ENCODE data around the gene PSMD3. TPM values are rescaled to one million over a fixed set of nuclear protein-coding genes. Genes with fewer than 3 reads are reported as not detected.

PSMD3 gene
- polyA plus RNA-seq, 2 of the 4 experiments (the other 2 are of a cell fraction): 87.7 to 193 TPM

- H3K9me3 ChIP-seq: no peaks in the 10 kb centered on the region
- peak; percentile 48 to 56 for DNase-seq (ENCODE audit: low read depth in 1 of 2, low spot score in 1 of 2)
- ChIA-PET CTCF (interaction anchor here (0.9 to 19.9 kb wide), 40 partner anchors 9 to 432 kb away, joined by 3 to 405 read pairs (median 5); partner anchors contain the start of genes CSF3, GSDMA, MIEN1 and WIPF2), POLR2A (interaction anchor here (0.6 to 2.1 kb wide), 37 partner anchors 8 to 361 kb away, joined by 3 to 43 read pairs (median 5); partner anchors contain the start of genes CASC3, GSDMA, MED24 and MIEN1)
- 5% methylated on average over 10 of the region's 10 CpGs for WGBS (ENCODE audit: missing lambda C conversion rate)
- H3K4me1 ChIP-seq: peaks cover 20% of the 10 kb centered on the region
- ATAC-seq: peak; percentile 68 to 73
- no peak for FAIRE-seq
- TF ChIP-seq TP53 (CRISPR knock-in tag; IDR thresholded peaks at IDR 0.05) (no peak), ZFP36 (IDR thresholded peaks at IDR 0.05; ENCODE audit: borderline replicate concordance, partially characterized antibody) (no peak), RARB (CRISPR knock-in tag; IDR thresholded peaks at IDR 0.05) (no peak), RCOR1 (IDR thresholded peaks at IDR 0.05; ENCODE audit: low read depth, low read length) (no peak), REST (IDR thresholded peaks at IDR 0.05) (no peak), HEYL (CRISPR knock-in tag; IDR thresholded peaks at IDR 0.05) (no peak), TFCP2L1 (CRISPR knock-in tag; IDR thresholded peaks at IDR 0.05) (no peak), PHF8 (IDR thresholded peaks at IDR 0.05; ENCODE audit: borderline replicate concordance, low read depth) (peak; percentile 31; the same call in 1 of the 2 replicates), CEBPB (IDR thresholded peaks at IDR 0.05) (peak in 1 of 2 experiments; percentile 55; a peak in 1 of 4 replicates), HDAC2 (IDR thresholded peaks at IDR 0.05) (no peak), ZC3H11A (IDR thresholded peaks at IDR 0.05) (no peak), RAD21 (conservative IDR thresholded peaks at IDR 0.05 in 1 of 2, IDR thresholded peaks at IDR 0.05 in 1 of 2) (no peak), SREBF2 (IDR thresholded peaks at IDR 0.05) (no peak)
- TF ChIP-seq, protein P1, sequence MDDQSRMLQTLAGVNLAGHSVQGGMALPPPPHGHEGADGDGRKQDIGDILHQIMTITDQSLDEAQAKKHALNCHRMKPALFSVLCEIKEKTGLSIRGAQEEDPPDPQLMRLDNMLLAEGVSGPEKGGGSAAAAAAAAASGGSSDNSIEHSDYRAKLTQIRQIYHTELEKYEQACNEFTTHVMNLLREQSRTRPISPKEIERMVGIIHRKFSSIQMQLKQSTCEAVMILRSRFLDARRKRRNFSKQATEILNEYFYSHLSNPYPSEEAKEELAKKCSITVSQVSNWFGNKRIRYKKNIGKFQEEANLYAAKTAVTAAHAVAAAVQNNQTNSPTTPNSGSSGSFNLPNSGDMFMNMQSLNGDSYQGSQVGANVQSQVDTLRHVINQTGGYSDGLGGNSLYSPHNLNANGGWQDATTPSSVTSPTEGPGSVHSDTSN (IDR thresholded peaks at IDR 0.05): no peak
- H3K4me2 ChIP-seq: peak overlapping the region; percentile 86
- peak overlapping the region; percentile 89 for H3K4me3 ChIP-seq
- peak overlapping the region; percentile 74 to 81 for H3K27ac ChIP-seq
Measured at GRCh38 chr17:39979893-39980350, 685 bp upstream of the PSMD3 start.

- DNase-seq (ENCODE audit: low read depth in 1 of 2, low spot score in 1 of 2) (peak in 1 of 2 experiments; percentile 21), ATAC-seq (peak; percentile 6 to 14; a peak in 4 of 6 replicates), FAIRE-seq (no peak)
- 1% methylated on average over 15 of the region's 15 CpGs for WGBS (ENCODE audit: missing lambda C conversion rate)
- Histone ChIP-seq H3K9me3 (no peaks in the 10 kb centered on the region), H3K4me1 (peaks cover 20% of the 10 kb centered on the region), H3K27ac (peak overlapping the region; percentile 93 to 95), H3K4me2 (peak overlapping the region; percentile 91), H3K4me3 (peak overlapping the region; percentile 89)
- TF ChIP-seq ZFP36 (IDR thresholded peaks at IDR 0.05; ENCODE audit: borderline replicate concordance, partially characterized antibody): no peak
- no peak for TF ChIP-seq NFE2L2 (conservative IDR thresholded peaks at IDR 0.05; ENCODE audit: low read length)
- no peak for TF ChIP-seq HOXB5 (CRISPR knock-in tag; IDR thresholded peaks at IDR 0.05)
- TF ChIP-seq, protein P2, sequence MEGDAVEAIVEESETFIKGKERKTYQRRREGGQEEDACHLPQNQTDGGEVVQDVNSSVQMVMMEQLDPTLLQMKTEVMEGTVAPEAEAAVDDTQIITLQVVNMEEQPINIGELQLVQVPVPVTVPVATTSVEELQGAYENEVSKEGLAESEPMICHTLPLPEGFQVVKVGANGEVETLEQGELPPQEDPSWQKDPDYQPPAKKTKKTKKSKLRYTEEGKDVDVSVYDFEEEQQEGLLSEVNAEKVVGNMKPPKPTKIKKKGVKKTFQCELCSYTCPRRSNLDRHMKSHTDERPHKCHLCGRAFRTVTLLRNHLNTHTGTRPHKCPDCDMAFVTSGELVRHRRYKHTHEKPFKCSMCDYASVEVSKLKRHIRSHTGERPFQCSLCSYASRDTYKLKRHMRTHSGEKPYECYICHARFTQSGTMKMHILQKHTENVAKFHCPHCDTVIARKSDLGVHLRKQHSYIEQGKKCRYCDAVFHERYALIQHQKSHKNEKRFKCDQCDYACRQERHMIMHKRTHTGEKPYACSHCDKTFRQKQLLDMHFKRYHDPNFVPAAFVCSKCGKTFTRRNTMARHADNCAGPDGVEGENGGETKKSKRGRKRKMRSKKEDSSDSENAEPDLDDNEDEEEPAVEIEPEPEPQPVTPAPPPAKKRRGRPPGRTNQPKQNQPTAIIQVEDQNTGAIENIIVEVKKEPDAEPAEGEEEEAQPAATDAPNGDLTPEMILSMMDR (IDR thresholded peaks at IDR 0.05): no peak
- TF ChIP-seq CBX2 (IDR thresholded peaks at IDR 0.05; ENCODE audit: borderline replicate concordance, low read depth): no peak
- CTCF ChIA-PET: interaction anchor here (0.5 to 19.9 kb wide), 50 partner anchors 9 to 434 kb away, joined by 3 to 405 read pairs (median 4); partner anchors contain the start of genes CSF3, GSDMA, MIEN1 and WIPF2
- POLR2A ChIA-PET: interaction anchor here (1.0 to 2.1 kb wide), 17 partner anchors 9 to 251 kb away, joined by 3 to 43 read pairs (median 6); partner anchors contain the start of genes CASC3, MED24, MIEN1 and MSL1
Measured at GRCh38 chr17:39981207-39981741, 667 bp downstream of the PSMD3 start.
